HG03558 (cell line): ENCODE measurements around the gene STX8.

Experiments
- ATAC-seq: cut with Tn5 transposase; IDR thresholded peaks from one replicate; pipeline ENCODE4 v1.9.1; 2021; ENCODE audit warnings: moderate number of reproducible peaks; ENCODE audit not compliant: unreplicated experiment; ENCODE audit errors: extremely low read depth

STX8 gene

DNA sequence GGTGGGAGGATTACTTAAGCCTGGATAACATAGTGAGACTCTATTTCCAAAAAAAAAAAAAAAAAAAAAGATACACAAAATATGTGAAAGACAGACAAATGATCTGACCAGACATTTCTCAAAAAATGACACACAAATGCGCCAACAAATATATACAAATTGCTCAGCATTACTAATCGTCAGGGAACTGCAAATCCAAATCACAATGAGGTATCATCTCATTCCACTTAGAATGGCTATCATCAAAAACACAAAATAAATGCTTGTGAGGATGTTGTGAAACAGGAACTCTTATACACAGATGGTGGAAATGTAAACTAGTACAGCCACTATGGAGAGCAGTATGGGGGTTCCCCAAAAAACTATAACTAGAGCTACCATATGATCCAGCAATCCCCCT is 62.4 kb downstream of the STX8 start:
- ATAC-seq: no peak

- no peak for ATAC-seq
Measured at GRCh38 chr17:9512323-9513168, 63.1 kb downstream of the STX8 start.

- no peak for ATAC-seq
Measured at GRCh38 chr17:9509236-9509816, 66.3 kb downstream of the STX8 start.

GRCh38 chr17:9499041-9499440 is 76.6 kb downstream of the STX8 start:
- ATAC-seq: no peak

- no peak for ATAC-seq
Measured at GRCh38 chr17:9498490-9498889, 77.1 kb downstream of the STX8 start.

DNA sequence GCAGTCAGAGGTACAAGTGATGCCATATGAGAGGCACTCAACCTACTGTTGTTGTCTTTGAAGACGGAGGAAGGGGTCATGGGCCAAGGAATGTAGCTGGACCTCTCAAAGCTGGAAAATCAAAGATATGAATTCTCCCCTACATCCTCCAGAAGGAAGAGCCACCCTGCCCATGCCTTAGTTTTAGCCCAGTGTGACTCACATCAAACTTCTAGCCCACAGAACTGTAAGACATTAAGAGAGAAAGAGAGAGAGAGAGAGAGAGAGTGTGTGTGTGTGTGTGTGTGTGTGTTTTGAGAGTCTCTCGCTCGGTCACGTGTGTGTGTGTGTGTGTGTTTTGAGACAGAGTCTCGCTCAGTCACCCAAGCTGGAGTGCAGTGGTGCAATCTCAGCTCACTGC is 87.1 kb downstream of the STX8 start:
- no peak for ATAC-seq

DNA sequence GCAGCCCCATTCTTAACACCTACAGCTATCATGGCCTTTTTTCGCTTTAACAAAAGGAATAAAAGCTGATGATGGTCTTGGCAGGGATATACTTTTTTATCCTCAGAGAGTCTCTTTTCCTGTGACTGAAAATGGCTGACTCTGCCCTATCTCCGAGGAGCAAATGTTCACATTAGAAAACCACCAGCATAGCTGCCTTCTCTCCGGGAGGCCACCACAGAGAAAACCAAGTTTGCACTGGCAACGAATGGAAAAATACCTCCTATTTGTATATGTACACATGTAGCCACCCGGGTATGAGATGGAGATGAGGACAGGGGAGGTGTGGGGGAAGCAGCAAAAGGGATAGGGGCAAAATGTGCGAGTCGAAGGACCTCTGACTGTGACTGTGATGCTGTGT is 88.2 kb downstream of the STX8 start:
- ATAC-seq: no peak

DNA sequence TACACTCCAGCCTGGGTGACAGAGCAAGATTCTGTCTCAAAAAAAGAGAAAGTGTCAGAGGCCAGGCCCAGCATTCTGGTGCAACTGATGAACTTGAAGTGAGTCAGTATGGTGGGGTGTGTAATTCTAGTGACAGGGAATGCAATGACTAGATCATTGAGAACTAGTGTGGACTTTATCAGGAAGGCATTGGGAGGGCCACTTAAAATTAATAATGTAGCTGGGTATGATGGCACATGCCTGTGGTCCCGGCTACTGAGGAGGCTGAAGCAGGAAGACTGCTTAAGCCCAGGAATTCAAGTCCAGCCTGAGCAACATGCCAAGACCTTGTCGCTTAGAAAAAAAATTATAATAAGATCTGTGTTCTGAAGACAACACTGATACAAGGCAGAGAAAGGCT is 90.8 kb downstream of the STX8 start:
- ATAC-seq: no peak

GRCh38 chr17:9479964-9480363 is 95.7 kb downstream of the STX8 start:
- ATAC-seq: no peak

GRCh38 chr17:9478889-9479288 is 96.7 kb downstream of the STX8 start:
- no peak for ATAC-seq

DNA sequence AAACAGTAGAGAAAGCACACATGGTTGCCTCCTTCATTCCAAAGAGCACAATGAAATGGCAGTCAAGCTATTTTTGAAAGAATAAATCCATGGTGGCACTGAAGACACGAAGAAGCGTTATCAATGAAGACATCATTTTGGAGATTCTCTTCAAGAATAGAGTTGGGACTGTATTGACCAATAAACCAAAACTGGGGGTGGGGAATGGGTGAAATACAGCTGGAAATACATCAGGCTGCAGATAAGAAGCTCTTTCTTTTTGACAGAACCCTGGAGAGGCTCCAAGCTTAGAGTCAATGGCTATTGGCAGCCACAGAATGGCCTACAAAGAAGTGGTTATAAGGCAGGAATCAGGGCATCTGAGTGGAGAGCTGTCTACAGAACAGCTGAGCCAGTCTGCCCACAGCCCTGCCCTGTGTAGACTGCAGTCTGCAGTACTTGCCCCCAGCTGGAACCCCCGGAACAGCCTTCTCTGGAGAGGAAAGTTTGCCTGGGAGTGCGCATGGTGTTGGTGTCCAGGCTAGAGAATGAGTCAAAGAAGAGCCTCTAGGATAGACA is 100.4 kb downstream of the STX8 start:
- no peak for ATAC-seq

GRCh38 chr17:9473711-9474110 is 101.9 kb downstream of the STX8 start:
- ATAC-seq: no peak

DNA sequence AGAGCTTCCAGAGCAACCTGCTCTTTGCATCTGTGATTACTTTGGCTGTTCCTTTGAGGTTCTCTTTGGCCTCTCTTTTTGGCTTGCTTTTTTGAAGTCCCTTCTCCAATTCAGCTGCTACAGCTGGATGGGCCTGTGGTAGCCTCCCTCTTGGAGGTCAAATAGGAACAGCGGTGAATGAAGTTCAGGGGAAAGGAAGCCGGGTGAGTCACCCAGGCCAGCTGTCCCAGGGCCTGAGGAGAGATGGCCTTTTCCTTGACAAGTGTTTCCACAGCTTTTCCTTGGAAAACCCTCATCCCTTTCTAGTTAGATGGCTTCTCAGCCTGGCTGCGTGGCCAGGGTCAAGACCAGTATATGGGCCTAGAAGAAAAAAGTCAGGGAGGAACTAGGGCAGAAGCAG is 103.1 kb downstream of the STX8 start:
- no peak for ATAC-seq

DNA sequence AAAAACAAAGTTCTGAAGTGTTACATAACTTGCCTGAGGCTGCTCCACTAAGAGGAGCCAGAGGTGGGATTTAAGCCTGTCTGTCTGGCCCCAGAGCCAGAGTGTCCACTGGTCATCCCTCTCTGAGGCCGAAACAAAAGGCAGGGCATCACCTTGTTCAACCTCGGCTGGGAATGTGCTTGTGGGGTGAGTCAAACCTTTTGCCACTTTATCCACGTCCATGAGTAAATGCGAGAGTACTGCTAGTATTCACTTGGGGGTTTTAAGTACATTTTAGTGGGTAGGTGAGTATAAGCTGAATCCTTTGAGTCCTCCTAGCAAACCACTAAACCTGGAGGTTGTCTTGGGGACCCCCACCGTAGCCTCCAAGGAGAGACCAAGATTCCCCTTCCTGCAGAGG is 103.5 kb downstream of the STX8 start:
- no peak for ATAC-seq

DNA sequence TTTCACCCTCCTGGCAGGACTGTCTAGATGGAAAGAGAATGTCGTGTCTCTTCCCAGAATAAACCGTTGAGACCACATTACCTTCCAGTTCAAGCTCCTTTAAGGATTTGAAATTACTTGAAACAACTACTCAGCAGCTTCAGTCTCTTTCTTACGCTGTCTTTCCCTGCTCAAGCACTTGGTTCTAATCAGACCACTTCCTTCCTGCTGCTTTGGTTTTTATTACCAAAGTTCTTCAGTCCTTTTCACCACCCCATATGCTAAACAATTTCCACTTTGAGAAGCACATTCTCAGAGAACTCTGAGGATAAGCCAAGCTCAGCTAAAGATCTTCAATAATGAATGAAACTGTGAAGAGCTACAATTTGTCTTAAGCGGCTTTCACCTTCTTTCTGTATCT is 105.4 kb downstream of the STX8 start:
- ATAC-seq: no peak

GRCh38 chr17:9468937-9469336 is 106.7 kb downstream of the STX8 start:
- no peak for ATAC-seq

DNA sequence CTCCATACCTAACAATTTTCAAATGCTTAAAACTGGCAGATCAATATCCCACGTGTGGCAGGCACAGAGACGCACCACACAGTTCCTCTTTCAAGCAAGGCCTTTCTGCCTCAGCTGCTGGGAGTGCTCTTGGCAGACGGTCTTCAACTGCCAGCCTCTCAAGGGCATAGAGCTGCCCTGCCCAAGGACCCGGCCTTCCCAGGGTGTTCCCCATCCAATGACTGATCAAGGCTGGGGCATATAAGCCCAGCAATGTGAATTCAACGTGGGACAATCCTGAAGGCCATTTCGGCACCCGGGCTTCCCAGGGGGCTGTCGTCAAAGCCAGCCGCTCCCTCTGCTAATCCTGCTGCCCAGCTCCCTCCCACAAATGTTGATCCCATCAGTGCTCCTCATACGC is 107.1 kb downstream of the STX8 start:
- ATAC-seq: no peak

- ATAC-seq: no peak
Measured at GRCh38 chr17:9467518-9467917, 108.1 kb downstream of the STX8 start.

DNA sequence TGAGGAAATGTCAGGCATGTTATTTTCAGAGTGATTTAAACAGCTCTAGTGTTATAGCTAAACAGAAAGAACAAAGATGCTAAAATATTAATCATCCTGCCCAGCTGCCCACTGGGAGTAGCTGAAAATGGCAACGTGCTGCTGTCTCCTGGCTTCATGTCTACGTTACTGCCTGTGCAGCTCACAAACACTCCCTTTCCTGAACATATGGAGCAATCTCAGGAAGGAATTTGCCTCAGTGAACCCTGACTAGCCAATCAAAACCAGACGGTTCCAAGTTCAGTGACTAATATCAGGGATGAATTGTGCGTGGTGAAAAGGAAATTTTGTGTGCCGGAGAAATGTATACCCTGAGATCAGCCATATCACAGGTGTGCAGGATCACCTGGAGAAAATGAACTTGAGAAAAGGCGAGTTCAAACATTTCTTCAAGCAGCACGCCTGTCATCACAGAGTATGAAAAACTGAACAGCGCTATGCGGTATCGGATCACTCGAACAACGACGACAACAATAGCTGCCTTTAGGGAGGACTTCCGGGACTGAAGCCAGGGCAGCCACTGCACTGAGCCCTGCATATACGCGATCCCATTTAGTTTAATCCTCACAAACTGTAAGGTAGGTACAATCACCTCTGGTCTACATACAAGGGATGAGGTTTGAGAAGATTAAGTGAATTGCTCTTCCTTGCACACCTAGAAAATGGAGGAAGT is 110.3 kb downstream of the STX8 start:
- no peak for ATAC-seq

DNA sequence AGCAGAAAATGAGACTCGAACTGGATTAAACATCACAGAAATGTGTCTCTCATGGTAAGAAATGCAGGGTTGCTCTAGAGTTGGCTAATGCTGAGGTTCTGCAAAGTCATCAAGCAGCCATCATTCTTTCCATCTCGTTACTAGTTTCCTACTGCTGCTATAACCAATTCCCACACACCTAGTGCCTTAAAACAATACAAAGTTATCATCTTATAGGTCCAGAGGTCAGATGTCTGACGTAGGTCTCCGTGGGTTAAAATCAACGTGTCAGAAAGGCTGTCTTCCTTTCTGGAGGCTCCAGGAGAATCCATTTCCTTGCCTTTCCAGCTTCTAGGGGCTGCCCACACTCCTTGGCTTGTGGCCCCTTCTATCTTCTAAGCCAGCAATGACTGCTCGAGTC is 118.6 kb downstream of the STX8 start:
- no peak for ATAC-seq

GRCh38 chr17:9456330-9456729 is 119.3 kb downstream of the STX8 start:
- ATAC-seq: no peak
